TTC549 (cell line): Measurements from ENCODE around the gene GRIK4.
"Not testable (repeated sequence)": the region's sequence is repeated elsewhere in the genome, so short reads cannot be mapped to it uniquely, and the experiment has no call there.

Experiments used
- FAIRE-seq: peaks from 2 replicates; lab custom pipeline; 2012; peaks lifted over from hg19 to GRCh38; lab: Jason Lieb, UNC

The GRIK4 gene

GRCh38 chr11:120747850-120748814, 236.6 kb downstream of the GRIK4 start:
- FAIRE-seq, result no peak

- FAIRE-seq, result no peak
These were observed 237.8 kb downstream of the GRIK4 start for GRCh38 chr11:120749395-120749794.

GRCh38 chr11:120750647-120751549, 239.3 kb downstream of the GRIK4 start:
- no peak for FAIRE-seq

- no peak for FAIRE-seq
These were observed 240.0 kb downstream of the GRIK4 start for GRCh38 chr11:120751550-120751949.

GRCh38 chr11:120752668-120753067, 241.1 kb downstream of the GRIK4 start:
- FAIRE-seq, result no peak

GRCh38 chr11:120756931-120757330, 245.4 kb downstream of the GRIK4 start:
- no peak for FAIRE-seq

- FAIRE-seq, result no peak
These were observed 247.5 kb downstream of the GRIK4 start for GRCh38 chr11:120759046-120759445.

GRCh38 chr11:120765710-120766109, 254.2 kb downstream of the GRIK4 start:
- FAIRE-seq, result not testable (repeated sequence)

- FAIRE-seq, result no peak
These were observed 254.8 kb downstream of the GRIK4 start for GRCh38 chr11:120766318-120766717.

- FAIRE-seq, result no peak
These were observed 257.4 kb downstream of the GRIK4 start for GRCh38 chr11:120768949-120769348.

GRCh38 chr11:120769906-120770305, 258.4 kb downstream of the GRIK4 start:
- no peak for FAIRE-seq

- no peak for FAIRE-seq
These were observed 260.1 kb downstream of the GRIK4 start for GRCh38 chr11:120771551-120772060.

GRCh38 chr11:120773501-120774031, 262.0 kb downstream of the GRIK4 start:
- no peak for FAIRE-seq

GRCh38 chr11:120774591-120775386, 263.2 kb downstream of the GRIK4 start:
- FAIRE-seq, result no peak

GRCh38 chr11:120775986-120776951, 264.7 kb downstream of the GRIK4 start:
- no peak for FAIRE-seq

- FAIRE-seq, result no peak
These were observed 267.3 kb downstream of the GRIK4 start for GRCh38 chr11:120778685-120779490.

GRCh38 chr11:120780239-120780638, 268.7 kb downstream of the GRIK4 start:
- FAIRE-seq, result no peak

- FAIRE-seq, result no peak
These were observed 270.1 kb downstream of the GRIK4 start for GRCh38 chr11:120781486-120782120.
